Measurements from ENCODE around the gene PRKAR1A.

PRKAR1A gene

DNA sequence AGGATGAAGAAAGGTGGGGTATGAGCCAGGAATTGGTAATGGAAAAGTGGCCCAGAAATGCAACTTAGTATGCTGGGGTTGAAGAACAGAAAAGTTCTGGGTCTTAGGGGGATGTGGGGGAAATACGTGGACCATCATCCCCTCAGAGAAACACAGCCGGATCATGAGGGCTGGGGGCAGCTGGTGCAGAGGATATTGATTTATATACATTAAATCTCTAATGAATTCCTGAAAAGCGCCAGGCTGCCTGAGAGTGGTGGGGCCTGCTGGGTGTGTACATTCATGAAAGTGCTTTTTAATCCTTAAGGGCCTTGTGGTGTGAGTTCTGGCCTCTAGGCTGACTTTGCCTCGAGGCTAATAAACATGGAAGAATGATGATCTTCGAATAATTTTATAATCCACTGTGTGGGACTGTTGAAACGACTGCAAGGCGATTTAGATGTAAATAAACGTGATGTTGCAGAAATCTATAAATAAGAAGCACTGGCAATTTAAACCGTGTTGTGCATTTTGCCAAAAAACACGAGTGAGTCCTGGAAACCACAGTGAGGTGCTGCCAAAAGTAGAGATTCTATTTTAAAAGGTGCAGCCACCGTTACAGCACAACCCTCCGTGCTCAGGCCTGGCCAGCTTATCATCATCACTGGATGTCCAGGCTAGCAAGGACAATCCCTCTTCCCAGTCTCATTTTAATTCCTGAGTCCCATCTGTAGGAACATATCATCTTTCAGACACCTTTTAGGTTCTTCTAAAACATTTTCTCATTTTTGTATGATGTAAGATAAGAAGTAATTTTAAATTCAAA, 32.1 kb downstream of the PRKAR1A start:
- no peak for DNase-seq

DNA sequence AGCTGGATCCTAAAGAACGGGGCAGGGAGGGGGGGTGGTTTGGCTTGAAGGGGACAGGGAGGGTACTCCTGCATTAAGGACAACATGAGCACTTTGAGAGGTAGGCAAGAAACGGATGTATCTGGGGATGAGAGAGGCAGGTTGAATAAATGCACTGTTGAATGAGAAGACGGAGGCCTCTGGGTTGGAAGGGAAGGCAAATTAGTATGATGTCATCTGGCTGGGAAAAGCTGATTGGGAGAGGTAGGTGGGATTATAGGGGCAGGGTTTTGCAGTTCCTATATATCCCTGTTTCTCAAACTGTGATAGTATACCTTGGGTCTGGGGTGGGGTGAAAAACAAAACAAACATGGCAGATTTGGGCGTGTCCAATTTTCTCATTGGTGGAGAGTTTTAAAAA, 44.3 kb downstream of the PRKAR1A start:
- DNase-seq, result no peak

DNA sequence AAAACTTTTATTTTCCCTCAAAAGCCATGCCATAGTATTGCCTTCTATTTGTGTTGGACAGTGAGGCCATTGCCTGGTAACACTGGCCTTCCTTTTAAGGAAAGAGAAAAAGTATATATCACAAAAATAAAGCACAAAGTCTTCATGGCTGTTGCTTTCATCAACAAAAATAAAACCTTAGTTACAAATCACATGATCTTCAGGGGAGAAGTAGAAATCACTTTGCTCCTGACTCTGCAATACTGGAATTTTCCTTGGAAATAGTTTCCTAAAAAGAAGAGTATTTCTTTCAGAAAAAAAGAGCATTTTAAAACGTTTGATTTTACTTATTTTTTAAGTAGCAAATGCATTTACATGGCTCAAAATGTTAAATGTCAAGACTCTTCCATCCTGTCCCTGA, 47.1 kb downstream of the PRKAR1A start:
- no peak for DNase-seq

DNA sequence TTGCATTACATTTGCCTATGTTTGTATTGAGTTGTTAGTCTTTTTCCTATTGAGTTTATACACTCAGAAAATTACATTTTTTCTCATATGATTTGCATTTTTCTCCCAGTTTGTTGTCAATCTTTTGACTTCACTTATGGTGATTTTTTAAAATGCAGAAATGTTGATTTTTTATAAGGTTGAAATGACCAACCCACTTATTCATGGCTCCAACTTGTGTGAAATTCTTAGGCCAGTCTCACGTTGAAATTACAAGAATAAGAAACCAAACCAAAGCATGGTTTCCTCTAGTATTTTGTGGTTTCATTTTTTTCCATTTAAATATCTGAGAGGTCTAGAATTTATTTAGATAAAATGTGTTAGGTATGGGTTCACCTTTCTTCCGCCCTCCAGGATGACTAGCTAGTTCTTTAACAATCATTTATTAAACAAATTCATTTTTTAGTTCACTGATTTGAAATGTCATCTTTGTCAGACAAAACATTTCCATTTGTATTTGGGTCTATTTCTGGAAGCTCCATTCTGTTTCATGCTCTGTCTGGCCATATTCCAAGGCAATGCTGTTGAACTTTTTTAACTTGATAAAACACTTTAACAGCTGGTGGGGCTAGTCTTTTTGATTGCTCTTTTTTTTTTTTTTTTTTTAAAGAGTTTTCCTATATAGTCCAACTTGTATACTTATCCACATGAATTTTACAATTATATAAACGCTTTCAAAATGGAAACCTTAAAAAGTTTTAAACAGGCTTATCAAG, 48.9 kb downstream of the PRKAR1A start:
- no peak for DNase-seq

DNA sequence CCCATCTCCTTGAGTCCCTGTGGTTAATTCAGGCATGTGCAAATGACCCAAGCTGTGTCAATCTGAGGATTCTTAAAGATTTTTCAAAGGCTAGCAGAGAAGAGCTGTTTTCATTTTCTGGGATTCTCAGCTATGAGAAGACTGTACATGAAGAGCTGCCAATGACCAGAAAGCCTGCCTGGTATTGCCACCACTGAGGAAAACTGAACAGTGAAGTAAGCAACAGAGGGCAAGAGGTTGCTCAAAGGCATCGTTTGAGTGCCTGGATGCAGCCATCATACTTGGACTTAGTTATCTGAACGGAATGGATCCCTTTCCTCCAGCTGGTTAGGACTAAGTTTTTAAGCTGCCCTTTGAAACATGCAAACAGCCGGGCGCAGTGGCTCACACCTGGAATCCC, 50.5 kb downstream of the PRKAR1A start:
- DNase-seq, result no peak

DNA sequence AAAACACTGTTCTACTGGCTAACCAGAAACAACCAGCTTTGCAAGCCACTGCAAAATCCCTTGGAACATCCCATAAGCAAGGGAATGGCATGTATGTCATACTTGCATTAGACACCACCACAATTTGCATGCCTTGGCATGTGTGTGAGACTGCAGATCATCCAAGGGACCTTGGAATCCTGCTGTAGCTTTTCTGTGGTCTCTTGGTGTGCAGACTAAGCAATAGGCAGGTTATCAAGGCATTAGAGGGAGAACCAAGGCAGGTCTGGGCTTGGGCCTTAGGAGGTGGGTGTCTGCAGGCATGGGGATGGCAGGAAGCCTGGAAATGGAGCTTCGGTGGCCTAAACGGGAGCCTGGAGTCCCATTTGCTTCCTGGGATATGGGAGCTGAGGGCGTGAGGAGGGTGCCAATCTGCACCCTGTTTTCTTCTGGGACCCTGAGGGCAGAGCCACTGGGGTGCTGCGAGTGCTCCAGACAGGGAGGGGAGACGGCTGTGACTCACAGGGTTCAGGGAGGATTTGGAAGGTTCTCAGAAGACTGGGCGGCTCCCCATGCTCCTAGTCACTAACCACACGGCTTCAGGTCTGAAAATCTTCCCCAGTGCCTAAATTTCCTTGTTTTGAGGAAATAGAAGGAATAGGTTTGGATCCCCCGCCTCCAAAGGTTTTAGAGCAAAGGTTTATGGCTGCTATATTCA, 52.3 kb downstream of the PRKAR1A start:
- no peak for DNase-seq

DNA sequence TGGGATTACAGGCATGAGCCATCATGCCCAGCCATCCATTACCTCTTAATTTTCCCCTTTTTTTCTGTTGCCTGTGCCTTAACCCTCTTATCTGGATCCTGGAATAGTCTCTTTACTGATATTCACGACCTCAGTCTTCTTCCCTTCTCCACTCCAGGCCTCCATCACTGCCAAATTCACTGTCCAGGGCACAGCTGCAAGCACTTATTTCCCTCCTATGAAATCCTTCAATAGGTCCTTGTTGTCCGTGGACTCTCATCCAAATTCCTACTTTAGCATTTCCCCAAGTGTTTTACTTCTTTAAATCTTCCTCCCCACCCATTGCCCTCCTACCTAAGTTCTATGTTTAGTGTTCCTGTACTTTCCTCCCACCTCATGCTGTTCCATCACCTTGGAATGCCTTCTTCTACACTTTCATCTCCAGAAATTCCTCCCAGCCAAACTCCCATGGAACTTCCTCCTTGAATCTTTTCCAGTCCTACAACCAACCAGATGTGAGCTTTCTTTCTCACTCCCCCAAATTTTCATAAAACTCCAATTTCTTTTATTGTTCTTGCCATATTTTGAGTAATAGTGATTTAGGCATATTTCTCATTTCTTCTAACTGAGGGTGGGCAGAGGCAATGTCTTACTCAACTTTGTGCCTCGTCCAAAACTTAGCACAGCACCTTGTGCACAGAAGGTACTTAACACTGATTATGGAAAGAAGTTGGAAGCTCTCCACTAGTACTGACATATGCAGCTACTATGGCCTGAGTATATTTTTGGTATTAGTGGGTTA, 53.6 kb downstream of the PRKAR1A start:
- DNase-seq, result no peak

DNA sequence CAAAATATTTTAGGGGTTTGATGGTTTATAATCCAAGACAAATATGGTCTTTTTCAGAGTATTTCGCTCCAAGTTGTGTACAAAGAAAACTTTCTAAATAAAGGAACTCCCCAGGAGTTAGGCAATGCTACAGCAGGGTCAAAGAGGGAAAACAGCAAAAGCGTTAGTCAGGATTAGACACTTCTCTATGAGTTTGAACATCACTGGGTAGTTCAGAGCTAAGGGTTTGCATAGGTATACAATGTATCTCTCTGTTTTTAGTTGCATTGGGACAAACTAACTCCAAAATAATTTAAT, 54.2 kb downstream of the PRKAR1A start:
- DNase-seq, result no peak

DNA sequence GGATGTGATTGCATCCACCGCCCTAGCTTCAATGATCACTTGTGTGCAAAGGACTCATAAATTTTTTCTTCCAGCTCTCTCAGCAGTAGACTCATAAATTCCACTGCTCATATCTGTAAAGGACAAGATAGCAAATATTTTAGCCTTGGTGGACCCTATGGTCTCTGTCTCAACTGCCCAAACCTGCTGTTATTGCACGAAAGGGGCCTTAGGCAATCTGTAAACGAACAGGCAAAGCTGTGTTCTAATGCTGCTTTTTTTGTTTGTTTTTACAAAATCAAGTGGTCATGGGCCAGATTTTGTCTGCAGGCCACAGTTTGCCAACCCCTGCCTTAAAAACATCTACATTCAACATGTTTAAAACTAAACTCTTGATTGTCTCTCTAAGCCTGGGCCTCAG, 54.8 kb downstream of the PRKAR1A start:
- no peak for DNase-seq

DNA sequence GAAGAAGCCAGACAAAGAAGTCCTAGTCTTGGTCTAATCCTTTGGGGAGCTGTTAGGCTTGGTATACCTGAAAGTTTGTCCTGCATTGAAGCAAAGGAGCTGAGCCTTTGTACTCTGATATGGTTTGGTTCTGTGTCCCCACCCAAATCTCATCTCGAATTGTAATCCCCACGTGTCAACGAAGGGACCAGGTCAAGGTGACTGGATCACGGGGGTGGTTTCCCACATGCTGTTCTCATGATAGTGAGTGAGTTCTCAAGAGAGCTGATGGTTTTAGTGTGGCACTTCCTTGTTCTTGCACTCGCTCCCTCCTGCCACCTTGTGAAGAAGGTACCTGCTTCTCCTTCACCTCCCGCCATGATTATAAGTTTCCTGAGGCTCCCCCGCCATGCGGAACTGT, 55.4 kb downstream of the PRKAR1A start:
- no peak for DNase-seq

DNA sequence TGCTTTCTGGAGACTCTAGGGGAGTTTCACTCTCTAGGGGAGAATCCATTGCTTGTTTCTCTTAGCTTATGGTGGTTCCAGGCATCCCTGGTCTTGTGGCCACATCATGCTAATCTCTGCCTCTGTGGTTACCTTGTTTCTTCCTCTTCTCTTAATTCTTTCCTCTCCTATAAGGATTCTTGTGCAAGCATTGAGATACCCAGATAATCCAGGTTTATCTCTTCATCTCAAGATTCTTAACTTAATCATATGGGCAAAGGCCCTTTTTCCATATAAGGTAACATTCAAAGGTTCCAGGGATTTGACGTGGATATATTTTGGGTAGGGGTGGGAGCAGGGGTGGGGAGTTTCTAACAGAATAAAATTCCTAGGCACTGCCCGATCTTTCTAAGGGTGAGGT, 56.4 kb downstream of the PRKAR1A start:
- DNase-seq, result no peak

DNA sequence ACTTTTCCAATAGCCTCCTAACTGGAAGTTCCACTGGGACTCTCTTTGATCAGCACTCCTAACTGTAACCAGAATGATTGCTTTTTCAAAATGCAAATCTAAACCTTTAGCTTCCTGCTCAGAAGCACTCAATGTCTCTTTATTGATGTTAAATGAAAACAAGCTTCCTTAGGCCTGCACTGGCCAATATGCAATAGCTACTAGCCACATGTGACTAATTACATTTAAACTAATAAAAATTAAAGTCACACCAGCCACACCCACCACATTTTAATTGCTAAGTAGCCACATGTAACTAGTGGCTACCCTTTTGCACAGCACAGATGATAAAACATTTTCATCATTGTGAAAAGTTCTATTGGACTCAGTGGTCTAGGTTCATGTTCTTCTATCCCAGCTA, 57.1 kb downstream of the PRKAR1A start:
- DNase-seq, result no peak

DNA sequence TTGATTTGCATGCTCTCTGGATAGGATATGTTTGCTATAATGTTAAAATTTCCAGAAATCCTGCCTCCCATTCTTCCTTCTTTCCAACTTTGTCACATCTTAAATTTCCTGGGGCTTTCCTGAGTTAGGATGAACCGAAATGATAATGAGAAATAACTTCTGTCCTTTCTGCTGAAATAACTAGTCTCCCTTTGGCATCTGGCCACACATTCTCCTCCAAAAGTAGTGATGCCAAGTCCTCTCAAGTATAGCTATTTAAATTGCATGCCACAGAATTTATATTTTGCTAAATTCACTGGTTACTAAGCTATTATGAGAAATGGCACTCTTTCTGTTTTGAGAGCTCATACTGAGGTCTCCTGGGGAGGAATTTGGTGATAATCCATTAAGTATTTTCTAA, 58.3 kb downstream of the PRKAR1A start:
- no peak for DNase-seq

DNA sequence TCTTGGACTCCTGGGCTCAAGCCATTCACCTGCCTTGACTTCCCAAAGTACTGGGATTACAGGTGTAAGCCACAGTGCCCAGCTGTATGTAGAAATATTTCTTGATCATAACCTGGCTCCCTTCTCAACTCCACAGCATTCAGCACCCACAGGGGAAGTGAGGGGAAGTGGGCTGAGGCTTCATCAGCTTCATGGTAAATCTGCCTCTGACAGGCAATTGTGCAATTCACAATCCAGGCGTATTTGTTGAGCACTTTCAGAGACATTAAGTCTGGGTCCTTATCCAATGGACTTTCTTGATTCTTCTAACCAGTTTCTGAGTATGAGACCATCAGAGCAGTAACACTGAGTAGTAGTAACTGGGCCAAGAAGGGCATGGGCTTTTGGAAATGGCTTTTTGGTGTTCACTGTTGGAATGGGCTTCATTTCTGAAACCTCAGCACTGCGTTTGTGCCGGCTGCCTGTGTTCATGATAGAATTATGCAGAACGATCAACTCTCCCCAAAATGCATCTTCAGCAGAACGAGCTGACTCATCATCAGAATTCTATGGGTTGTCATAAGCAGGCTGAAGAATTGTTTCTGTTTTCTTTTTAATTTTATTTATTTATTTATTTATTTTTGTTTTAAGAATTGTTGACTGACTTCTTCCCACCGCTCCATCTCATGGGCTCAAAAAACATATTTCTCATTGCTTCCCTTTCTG, 60.1 kb downstream of the PRKAR1A start:
- DNase-seq, result no peak

DNA sequence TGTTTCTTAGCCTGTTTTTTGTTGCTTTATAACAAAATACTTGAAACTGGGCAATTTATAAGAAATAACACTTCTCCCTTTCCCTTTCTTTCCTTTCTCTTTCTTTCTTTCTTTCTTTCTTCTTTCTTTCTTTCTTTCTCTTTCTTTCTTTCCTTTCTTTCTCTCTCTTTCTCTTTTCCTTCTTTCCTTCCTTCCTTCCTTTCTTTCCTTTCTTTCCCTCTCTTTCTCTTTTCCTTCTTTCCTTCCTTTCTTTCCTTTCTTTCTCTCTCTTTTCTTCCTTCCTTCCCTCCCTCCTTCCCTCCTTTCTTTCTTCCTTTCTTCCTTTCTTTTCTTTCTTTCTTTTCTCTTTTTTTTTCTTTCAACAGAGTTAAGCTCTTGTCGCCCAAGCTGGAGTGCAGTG, 61.1 kb downstream of the PRKAR1A start:
- DNase-seq, result no peak

DNA sequence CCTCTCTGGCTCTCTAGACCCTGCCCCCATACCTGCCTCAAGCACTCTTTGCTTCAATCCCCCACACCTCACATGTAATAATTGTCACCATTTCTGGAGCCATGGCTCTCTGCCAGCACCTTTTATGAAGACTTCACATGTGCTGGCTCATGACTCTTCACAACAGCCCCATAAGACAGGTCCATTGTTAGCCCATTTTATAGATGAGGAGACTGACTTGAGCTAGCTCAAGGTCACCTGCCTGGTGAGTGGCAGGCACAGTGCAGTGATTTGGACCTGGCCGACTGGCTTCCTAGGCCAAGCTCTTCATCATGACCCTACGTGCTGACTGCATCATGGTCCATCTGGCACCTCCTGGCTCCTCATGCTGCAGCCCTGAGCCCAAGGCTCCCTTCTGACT, 63.9 kb downstream of the PRKAR1A start:
- no peak for DNase-seq

DNA sequence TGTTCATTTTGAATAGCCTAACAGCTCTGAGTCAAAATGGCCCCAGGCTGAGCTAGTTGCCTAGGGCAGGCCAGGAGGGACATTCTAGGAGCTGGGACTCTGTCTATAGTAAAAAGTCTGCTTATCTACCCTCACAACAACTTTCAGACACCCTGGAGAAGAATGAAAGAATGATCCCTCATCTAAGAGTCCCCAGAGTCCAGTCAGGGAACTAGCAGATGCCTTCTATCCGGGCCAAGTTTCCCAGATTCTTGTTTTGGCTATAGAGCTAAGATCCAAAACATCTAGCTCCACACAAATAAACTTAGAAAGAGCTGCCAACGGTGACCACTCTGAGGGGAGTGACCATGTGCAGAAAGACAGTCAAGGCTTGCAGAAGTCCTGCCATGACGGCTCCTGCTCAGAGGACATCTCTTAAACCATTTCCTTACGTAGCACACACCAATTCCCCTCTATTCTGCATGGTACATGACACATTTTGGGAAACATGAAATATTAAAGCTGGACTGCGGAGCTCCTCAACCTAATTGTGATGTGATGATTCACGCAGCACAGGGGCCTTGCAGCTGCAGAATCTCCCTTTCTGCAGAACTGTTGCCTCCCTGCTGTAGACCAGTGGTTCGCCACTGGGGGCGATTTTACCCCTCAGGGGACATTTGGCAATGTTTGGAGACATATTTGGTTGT, 64.7 kb downstream of the PRKAR1A start:
- no peak for DNase-seq

DNA sequence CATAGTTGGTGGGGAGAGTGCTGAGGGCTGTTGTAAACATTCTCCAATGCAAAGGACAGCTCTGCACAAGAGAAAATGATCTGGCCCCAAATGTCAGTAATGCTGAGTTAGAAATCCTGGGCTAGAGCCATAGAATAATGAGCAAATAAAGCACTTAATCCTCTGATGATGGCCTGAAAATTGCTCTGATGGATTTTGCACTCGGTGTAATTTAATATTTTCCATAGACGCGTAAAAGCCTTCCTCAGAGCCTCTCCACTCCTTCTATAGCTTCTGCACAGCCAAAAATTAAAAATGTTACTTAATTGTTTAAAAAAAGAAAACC, 65.2 kb downstream of the PRKAR1A start:
- no peak for DNase-seq

DNA sequence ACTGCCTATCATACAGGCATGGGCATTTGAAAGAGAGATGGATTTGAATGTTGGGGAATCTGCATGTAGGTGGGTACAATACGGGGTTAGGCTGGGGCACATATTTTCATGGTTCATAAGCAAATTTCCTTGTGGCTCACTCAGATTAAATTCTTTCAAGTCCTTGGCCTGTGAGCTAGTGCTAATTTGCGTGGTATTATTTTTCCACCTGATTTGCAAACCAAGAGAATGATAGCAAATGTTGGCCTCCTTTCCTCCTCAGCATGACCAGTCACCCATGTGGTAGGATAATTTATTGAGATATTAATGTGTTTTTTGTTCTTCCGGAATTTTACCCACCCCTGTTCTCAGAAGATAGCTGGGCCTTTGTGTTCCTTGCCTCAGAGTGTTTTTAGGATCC, 66.0 kb downstream of the PRKAR1A start:
- no peak for DNase-seq

DNA sequence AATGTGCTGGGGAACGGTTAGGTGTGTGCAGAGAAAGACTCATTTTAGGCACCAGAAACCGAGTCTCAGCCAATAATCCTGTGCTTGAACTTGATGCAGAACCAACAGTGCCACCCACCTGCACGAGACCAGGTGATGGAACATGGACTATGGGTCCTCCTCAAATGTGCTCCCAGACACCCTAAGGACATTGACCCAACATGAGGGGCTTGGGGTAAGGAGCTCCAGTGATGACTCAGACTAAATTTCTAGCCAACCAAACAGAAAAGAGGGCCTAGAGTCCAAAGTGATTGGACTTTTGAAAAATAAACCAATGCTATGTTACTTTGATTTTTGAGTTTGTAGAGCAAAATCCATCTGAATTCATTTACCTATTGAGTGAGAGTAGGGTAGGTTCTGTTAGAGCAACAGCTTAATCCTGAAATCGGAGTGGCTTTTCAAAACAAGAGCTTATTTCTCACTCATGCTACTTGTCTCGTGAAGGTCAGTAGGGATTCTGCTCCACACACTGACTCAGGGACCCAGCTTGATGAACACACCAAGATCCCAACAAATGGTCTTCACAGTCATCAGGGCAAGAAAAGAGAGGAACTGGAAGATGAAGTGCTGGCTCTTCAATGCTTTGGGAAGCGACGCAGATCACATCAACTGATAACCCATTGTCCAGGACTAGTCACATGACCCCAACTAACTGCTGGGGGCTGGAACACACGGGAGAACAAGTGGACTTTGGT, 67.1 kb downstream of the PRKAR1A start:
- no peak for DNase-seq

DNA sequence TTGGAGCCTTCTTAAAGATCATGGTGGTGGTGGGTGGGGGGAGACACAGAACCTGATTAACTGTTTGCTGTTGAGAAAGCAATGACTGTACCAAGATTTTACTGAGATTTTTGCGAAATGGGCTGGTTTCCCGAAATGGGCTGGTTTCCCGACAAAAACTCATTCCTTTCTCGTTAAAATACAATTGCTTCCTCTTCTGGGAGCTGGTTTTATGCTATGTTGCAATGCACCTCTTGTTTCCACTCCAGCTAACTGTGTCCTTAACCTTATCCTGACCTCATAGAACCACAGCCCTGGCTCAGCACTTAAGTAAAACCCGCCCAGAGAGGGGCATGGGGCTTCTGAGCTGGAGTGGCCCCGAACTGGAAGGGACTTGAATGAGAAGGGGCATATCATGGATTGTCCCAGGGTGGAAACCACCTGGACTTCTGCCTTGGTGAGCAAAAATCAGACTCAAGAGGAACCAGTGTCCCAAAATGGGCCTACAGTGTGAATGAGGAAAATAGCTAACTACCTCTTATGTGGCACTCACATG, 68.1 kb downstream of the PRKAR1A start:
- no peak for DNase-seq
